PC-9 (cell line): Measurements from ENCODE around the gene ARHGEF7. TPM values are rescaled to one million over a fixed set of nuclear protein-coding genes. Genes with fewer than 3 reads are reported as not detected.

Source experiments
- BruUV-seq: library from RNA; stranded (reverse); fragments of 400-500 nt; replicated peaks from 2 replicates; lab custom pipeline; 2021; lab: Mats Ljungman, UMichigan
- CTCF ChIA-PET: fragments of 300-600 bp; sonication (Branson Sonifier 250); formaldehyde crosslinking; loops from one replicate; lab custom pipeline; 2022; ENCODE audit warnings: antibody characterized with exemption; lab: Charles Lee
- POLR2A ChIA-PET: fragments of 300-600 bp; sonication (Branson Sonifier 250); formaldehyde crosslinking; loops from one replicate; lab custom pipeline; 2022; ENCODE audit warnings: antibody characterized with exemption; ENCODE audit not compliant: unreplicated experiment; lab: Charles Lee
- DNase-seq, 2 experiments: peaks; one replicate each; pipeline versions ENCODE4 v3.0.0 to v3.0.0-alpha.2; 2015 to 2022; ENCODE audit warnings: mixed read lengths in 1 of 2
- H2AFZ ChIP-seq: fragments of 200-600 bp; sonication (generic); 2 replicates; pipeline ENCODE4 v1.8.1; 2017; ENCODE audit warnings: antibody characterized with exemption
- H3F3A ChIP-seq: fragments of 200-600 bp; sonication (generic); 2 replicates; pipeline ENCODE4 v1.8.1; 2017; ENCODE audit warnings: antibody characterized with exemption, mild to moderate bottlenecking, low read depth; ENCODE audit not compliant: insufficient read depth
- H3K27ac ChIP-seq: fragments of 200-600 bp; sonication (generic); 2 replicates; pipeline ENCODE4 v1.6.1; 2016; ENCODE audit warnings: mixed run types
- H3K27me3 ChIP-seq: fragments of 200-600 bp; sonication (generic); 2 replicates; pipeline ENCODE4 v1.6.1; 2016; ENCODE audit warnings: low read depth, mixed run types; ENCODE audit not compliant: insufficient read depth
- H3K36me3 ChIP-seq: fragments of 200-600 bp; sonication (generic); 2 replicates; pipeline ENCODE4 v1.6.1; 2016; ENCODE audit warnings: low read depth, mixed run types
- H3K4me1 ChIP-seq: fragments of 200-600 bp; sonication (generic); replicated peaks from 2 replicates; pipeline ENCODE4 v1.6.1; 2016; ENCODE audit warnings: mixed run types; ENCODE audit not compliant: insufficient read depth
- H3K4me2 ChIP-seq: fragments of 200-600 bp; sonication (generic); 2 replicates; pipeline ENCODE4 v1.6.1; 2017; ENCODE audit warnings: mixed run types
- H3K4me3 ChIP-seq: fragments of 200-600 bp; sonication (generic); 2 replicates; pipeline ENCODE4 v1.6.1; 2016; ENCODE audit warnings: mixed run types
- H3K79me2 ChIP-seq: fragments of 200-600 bp; sonication (generic); 2 replicates; pipeline ENCODE4 v1.6.1; 2017; ENCODE audit warnings: low read depth, mixed run types
- H3K9me2 ChIP-seq: fragments of 200-600 bp; sonication (generic); 2 replicates; pipeline ENCODE4 v1.8.1; 2017; ENCODE audit warnings: mild to moderate bottlenecking; ENCODE audit not compliant: insufficient read depth
- H3K9me3 ChIP-seq: fragments of 200-600 bp; sonication (generic); 2 replicates; pipeline ENCODE4 v1.8.1; 2016; ENCODE audit warnings: low read depth; ENCODE audit not compliant: insufficient read depth
- H4K20me1 ChIP-seq: fragments of 200-600 bp; sonication (generic); 2 replicates; pipeline ENCODE4 v1.8.1; 2017; ENCODE audit not compliant: insufficient read depth
- CTCF ChIP-seq: fragments of 200-600 bp; sonication (generic); conservative IDR thresholded peaks from 2 replicates; pipeline ENCODE4 v1.6.1; 2017; ENCODE audit warnings: mixed run types, antibody characterized with exemption, mild to moderate bottlenecking, moderate library complexity
- EZH2 ChIP-seq: fragments of 200-600 bp; sonication (generic); IDR thresholded peaks from 2 replicates; pipeline ENCODE4 v1.8.0; 2017; ENCODE audit warnings: antibody characterized with exemption, low read depth
- intact Hi-C: fragments of 100-400 bp; cut with micrococcal nuclease; formaldehyde crosslinking; loops from one replicate; pipeline ENCODE4 v1.10.0; 2022; ENCODE audit not compliant: unreplicated experiment
- total RNA-seq: library from RNA; stranded (reverse); gene quantifications from 2 replicates; pipeline ENCODE4 v1.2.3, GENCODE V29; 2021

The ARHGEF7 gene
- total RNA-seq, 1 experiment from 2014 or later = 37.0 TPM

- no TSS peak for BruUV-seq
- Histone ChIP-seq H2AFZ (no peak overlapping the region), H3K36me3 (no peaks in the 10 kb centered on the region), H3K9me2 (no peaks in the 10 kb centered on the region), H3K4me3 (no peak overlapping the region), H3K79me2 (no peaks in the 10 kb centered on the region), H3K9me3 (no peaks in the 10 kb centered on the region), H3K4me1 (no peaks in the 10 kb centered on the region), H4K20me1 (no peaks in the 10 kb centered on the region), H3F3A (no peaks in the 10 kb centered on the region), H3K27me3 (peaks cover 83% of the 10 kb centered on the region), H3K27ac (no peak overlapping the region), H3K4me2 (no peak overlapping the region)
- CTCF ChIA-PET = no interaction called here
- intact Hi-C loops = no loop called here
- no peak for DNase-seq
- TF ChIP-seq EZH2 (no peak), CTCF (no peak)
- POLR2A ChIA-PET = no interaction called here
Measured at GRCh38 chr13:111114362-111115060, 599 bp upstream of the ARHGEF7 start.

GRCh38 chr13:111115965-111116521 lies 933 bp downstream of the ARHGEF7 start:
- CTCF ChIA-PET = no interaction called here
- Histone ChIP-seq H3K27me3 (peaks cover 83% of the 10 kb centered on the region), H2AFZ (no peak overlapping the region), H3K4me3 (no peak overlapping the region), H4K20me1 (no peaks in the 10 kb centered on the region), H3F3A (no peaks in the 10 kb centered on the region), H3K4me2 (no peak overlapping the region), H3K9me3 (no peaks in the 10 kb centered on the region), H3K9me2 (no peaks in the 10 kb centered on the region), H3K36me3 (no peaks in the 10 kb centered on the region), H3K4me1 (no peaks in the 10 kb centered on the region), H3K79me2 (no peaks in the 10 kb centered on the region), H3K27ac (no peak overlapping the region)
- TF ChIP-seq CTCF (no peak), EZH2 (no peak)
- POLR2A ChIA-PET = no interaction called here
- intact Hi-C loops = no loop called here
- DNase-seq = no peak
- BruUV-seq = no TSS peak

GRCh38 chr13:111116856-111117255 lies 1.7 kb downstream of the ARHGEF7 start:
- no peaks in the 10 kb centered on the region for H3K9me3 ChIP-seq
- no TSS peak for BruUV-seq
- no peak overlapping the region for H3K27ac ChIP-seq
- TF ChIP-seq EZH2 (no peak), CTCF (no peak)
- no peak overlapping the region for H3K4me2 ChIP-seq
- H3K4me3 ChIP-seq = no peak overlapping the region
- POLR2A ChIA-PET = no interaction called here
- H4K20me1 ChIP-seq = no peaks in the 10 kb centered on the region
- no peaks in the 10 kb centered on the region for H3K9me2 ChIP-seq
- peaks cover 83% of the 10 kb centered on the region for H3K27me3 ChIP-seq
- no peak for DNase-seq
- no peaks in the 10 kb centered on the region for H3K4me1 ChIP-seq
- H3F3A ChIP-seq = no peaks in the 10 kb centered on the region
- CTCF ChIA-PET = no interaction called here
- no peak overlapping the region for H2AFZ ChIP-seq
- H3K79me2 ChIP-seq = no peaks in the 10 kb centered on the region
- intact Hi-C loops = no loop called here
- H3K36me3 ChIP-seq = no peaks in the 10 kb centered on the region
